Smooth muscle cell of bladder (primary cell): ENCODE results near the gene HTT. TPM values are rescaled to one million over a fixed set of nuclear protein-coding genes. Genes with fewer than 3 reads are reported as not detected.

ENCODE experiments used
- total RNA-seq: library from RNA; depleted of rRNA; stranded (reverse); fragments of >200 nt; gene quantifications from 2 replicates; pipeline ENCODE4 v1.2.3, GENCODE V29; 2014

Gene HTT
- total RNA-seq = 17.9 and 22.6 TPM in 2 replicates

DNA sequence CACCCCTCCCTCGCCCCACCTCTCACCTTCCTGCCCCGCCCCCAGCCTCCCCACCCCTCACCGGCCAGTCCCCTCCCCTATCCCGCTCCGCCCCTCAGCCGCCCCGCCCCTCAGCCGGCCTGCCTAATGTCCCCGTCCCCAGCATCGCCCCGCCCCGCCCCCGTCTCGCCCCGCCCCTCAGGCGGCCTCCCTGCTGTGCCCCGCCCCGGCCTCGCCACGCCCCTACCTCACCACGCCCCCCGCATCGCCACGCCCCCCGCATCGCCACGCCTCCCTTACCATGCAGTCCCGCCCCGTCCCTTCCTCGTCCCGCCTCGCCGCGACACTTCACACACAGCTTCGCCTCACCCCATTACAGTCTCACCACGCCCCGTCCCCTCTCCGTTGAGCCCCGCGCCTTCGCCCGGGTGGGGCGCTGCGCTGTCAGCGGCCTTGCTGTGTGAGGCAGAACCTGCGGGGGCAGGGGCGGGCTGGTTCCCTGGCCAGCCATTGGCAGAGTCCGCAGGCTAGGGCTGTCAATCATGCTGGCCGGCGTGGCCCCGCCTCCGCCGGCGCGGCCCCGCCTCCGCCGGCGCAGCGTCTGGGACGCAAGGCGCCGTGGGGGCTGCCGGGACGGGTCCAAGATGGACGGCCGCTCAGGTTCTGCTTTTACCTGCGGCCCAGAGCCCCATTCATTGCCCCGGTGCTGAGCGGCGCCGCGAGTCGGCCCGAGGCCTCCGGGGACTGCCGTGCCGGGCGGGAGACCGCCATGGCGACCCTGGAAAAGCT is at the start of gene HTT, which contains the start of gene HTT-AS:
Gene HTT, plus strand, starts transcription at position 604 of the 768 bp plus-strand sequence. Its CDS starts 145 bp downstream, at position 749.
Gene HTT-AS, minus strand, starts transcription at position 461 of the 768 bp plus-strand sequence.

DNA sequence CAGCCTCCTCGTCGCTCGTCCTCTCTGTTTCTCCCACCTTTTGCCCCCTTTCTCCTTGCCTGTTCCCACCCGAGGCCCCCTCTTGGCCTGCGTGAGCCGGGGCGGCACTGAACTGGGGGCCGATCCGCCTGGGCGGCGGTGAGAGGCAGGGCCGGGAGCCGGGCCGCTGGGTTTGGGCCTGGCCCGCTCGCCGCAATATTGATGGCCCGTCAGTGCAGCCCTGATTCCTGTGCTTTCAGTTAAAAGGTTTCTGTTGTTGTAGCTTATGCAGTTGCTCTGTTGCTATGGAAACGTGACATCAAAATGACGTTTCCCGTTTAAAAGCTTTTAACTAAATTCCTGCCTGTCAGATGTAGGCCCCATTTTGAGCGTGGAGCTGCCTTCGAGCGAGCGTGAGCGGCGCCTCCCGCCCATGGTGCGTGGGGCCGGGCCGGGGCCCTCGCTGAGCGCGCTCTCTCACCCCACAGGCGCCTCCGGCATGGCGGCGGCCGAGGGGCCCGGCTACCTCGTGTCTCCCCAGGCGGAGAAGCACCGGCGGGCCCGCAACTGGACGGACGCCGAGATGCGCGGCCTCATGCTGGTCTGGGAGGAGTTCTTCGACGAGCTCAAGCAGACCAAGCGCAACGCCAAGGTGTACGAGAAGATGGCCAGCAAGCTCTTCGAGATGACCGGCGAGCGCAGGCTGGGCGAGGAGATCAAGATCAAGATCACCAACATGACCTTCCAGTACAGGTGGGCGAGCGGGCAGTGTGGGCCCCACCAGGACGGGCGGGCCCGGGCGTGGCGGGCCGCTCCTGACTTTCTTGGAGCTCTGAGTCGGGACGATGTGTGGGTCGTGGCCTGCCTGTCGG is 174.6 kb downstream of the HTT start, which contains the start of gene MSANTD1:
Gene MSANTD1, plus strand, starts transcription at position 349 of the 851 bp plus-strand sequence. Its CDS starts 64 bp downstream, at position 413.

DNA sequence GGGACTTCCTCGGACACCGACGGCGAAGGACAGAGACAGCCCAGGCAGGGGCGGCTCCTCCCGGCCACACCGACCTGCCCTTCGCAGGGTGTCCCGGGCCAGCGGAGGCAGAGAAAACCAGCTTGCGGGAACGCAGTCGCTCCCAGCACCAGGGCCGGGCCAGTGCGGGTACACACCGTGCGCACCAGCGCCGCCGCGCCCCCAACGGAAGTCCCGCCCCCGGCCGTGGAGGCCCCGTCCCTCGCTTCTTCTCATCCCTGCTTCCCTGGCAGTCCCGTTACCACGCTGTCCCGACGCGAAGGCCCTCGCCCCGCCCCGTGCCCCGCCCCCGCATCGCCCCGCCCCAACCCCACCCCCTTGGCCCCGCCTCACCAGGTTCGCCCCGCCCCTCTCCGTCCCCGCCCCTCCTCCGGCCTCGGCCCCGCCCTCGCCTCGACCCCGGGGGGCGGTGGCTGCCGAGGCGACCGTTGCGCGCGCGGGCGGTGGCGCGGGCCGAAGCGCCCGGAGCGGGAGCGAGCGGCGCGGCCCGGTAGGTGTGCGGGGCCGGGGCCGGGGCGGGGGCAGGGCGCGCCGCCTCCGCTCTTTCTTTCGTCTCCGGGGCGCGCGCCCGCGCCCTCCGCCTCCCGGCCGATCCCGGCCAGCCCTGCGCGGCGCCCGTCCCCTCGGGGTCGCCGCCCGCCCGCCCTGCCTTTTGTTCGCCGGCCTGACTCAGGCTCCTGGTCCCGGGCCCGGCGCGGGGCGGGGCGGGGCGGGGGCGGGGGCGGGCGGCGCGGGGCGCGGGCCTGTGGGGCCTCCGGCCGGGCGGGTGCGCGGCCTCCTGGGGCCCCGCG is 218.3 kb downstream of the HTT start, which contains the start of gene RGS12:
Gene RGS12, plus strand, starts transcription at position 451 of the 830 bp plus-strand sequence. CDS start 23,150 bp downstream, outside the sequence.

Other genes with a start within 250 kb of the HTT start
- 123 and 148 TPM in 2 replicates for gene ADD1, start 230.8 kb upstream of the HTT start, total RNA-seq
- 17.4 and 20.9 TPM in 2 replicates for gene NOP14, start 111.3 kb upstream of the HTT start, total RNA-seq
- gene GRK4, start 111.1 kb upstream of the HTT start, total RNA-seq = 2.4 and 4.1 TPM in 2 replicates
- not detected in 2 replicates for gene HTT-AS, start 143 bp upstream of the HTT start, total RNA-seq
- 0.14 and 0.74 TPM in 2 replicates for gene MSANTD1, start 174.5 kb downstream of the HTT start, total RNA-seq
- gene RGS12, start 218.3 kb downstream of the HTT start, total RNA-seq = 12.4 and 14.0 TPM in 2 replicates